ENCODE data around the gene EVI2A. TPM values are rescaled to one million over a fixed set of nuclear protein-coding genes. Genes with fewer than 3 reads are reported as not detected.
A peak's percentile ranks its signal among the peaks of the same experiment; 100 is the strongest.

EVI2A gene
- 1 to 10 TPM; 1.3 to 9.5 (median 6.0) TPM for polyA plus RNA-seq
- long read RNA-seq, donor 1 = 0 reads
- long read RNA-seq, donor 2, partial matches to known transcripts = 0 of 1 reads
- long read RNA-seq, donor 2, other reads (novel, unspliced or antisense) = 0 of 1 reads
- long read RNA-seq, donor 3, partial matches to known transcripts = 0 of 2 reads
- long read RNA-seq, donor 3, other reads (novel, unspliced or antisense) = 0 of 2 reads
- long read RNA-seq, donor 4 = 0 reads
- long read RNA-seq, donor 5, partial matches to known transcripts = 0 of 1 reads
- long read RNA-seq, donor 5, other reads (novel, unspliced or antisense) = 0 of 1 reads
- long read RNA-seq, donor 6 = 0 reads
- long read RNA-seq, donor 7, partial matches to known transcripts = 0 of 1 reads
- long read RNA-seq, donor 7, other reads (novel, unspliced or antisense) = 0 of 1 reads
- long read RNA-seq, donor 8, partial matches to known transcripts = 0 of 1 reads
- long read RNA-seq, donor 8, other reads (novel, unspliced or antisense) = 0 of 1 reads
- long read RNA-seq, donor 9, partial matches to known transcripts = 0 of 1 reads
- long read RNA-seq, donor 9, other reads (novel, unspliced or antisense) = 0 of 1 reads
- long read RNA-seq, donor 10, transcript EVI2A-203 (2 exons, 1,854 nt) = major isoform, 6 of 6 reads
- long read RNA-seq, donor 10, partial matches to known transcripts = 0 of 6 reads
- long read RNA-seq, donor 10, other reads (novel, unspliced or antisense) = 0 of 6 reads

DNA sequence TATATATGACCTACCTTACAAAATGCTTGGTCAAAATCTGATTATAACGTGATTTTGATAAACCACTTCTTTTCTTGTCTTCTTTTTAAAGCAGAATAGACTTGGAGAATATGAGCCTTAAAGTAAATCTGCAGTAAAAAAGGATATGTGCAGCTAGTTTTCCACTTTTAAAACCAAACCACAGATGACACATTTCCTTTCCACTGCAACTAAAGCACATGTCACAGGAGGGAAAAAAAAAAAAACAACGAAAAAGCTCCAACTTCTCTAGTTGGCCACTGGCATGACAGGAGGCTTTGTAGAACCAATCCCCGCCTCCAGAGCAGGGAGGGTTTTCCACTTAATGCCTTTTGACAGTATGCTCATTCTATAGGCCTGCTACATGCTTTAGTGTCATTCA lies at the start of gene EVI2A:
Gene EVI2A (minus strand): TSS at position 142 of the 400 bp plus-strand sequence. CDS start 2,609 bp downstream, outside the sequence.
- Histone ChIP-seq H3K9me3 (ENCODE audit: control insufficient read depth in 2 of 2, insufficient read depth in 1 of 2, low read depth in 1 of 2, low read length in 1 of 2) (no peaks in the 10 kb centered on the region), H3K27me3 (ENCODE audit: control insufficient read depth in 3 of 3, insufficient read depth in 3 of 3, low read length in 3 of 3) (no peaks in the 10 kb centered on the region), H3K36me3 (ENCODE audit: control insufficient read depth in 3 of 3, insufficient read depth in 2 of 3, low read depth in 1 of 3, low read length in 3 of 3) (peaks cover 1 to 16% (median 3%) of the 10 kb centered on the region in 3 donors), H3K4me3 (ENCODE audit: low read depth in 1 of 3, low read length in 3 of 3) (peak within 1 kb of the TSS in 2 of 3 donors; percentile 23 to 27), H3K27ac (ENCODE audit: low read depth in 1 of 3, low read length in 2 of 3) (peak within 1 kb of the TSS; percentile 23 to 87 (median 41)), H3K4me1 (ENCODE audit: control insufficient read depth in 3 of 3, insufficient read depth in 2 of 3, low read depth in 1 of 3, low read length in 2 of 3) (no peaks in the 10 kb centered on the region)
- FAIRE-seq = no peak
- WGBS, 3 donors = 59 to 89% (median 64%) methylated on average over 3 of the region's 3 CpGs
- DNase-seq = peak; percentile 12 to 58

DNA sequence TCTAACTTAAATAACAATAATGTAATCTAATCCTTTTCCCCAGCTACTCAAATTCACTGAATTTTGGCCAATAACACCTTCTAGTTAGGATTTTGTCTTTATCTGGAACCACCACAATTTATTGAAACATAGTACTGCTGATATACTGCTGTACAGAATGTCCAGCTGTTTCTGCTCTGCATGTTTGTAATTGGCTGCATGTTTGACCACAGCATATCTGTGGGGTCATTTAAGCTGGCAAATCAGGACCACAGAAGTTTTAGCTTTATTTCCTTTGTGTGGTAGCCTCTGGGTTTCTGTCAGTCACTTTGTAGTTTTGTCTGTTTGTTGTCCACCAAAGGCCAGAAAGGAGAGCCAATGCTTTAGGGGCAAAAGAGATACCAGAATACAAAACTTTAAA lies 47.8 kb upstream of the EVI2A start:
- Histone ChIP-seq H3K36me3 (ENCODE audit: control insufficient read depth in 3 of 3, insufficient read depth in 2 of 3, low read depth in 1 of 3, low read length in 3 of 3) (peaks cover 0 to 17% (median 2%) of the 10 kb centered on the region in 3 donors), H3K9me3 (ENCODE audit: control insufficient read depth in 2 of 2, insufficient read depth in 1 of 2, low read depth in 1 of 2, low read length in 1 of 2) (no peaks in the 10 kb centered on the region)
- no peak for FAIRE-seq

GRCh38 chr17:31366088-31366487 lies 44.7 kb upstream of the EVI2A start:
- DNase-seq = no peak
- Histone ChIP-seq H3K27me3 (ENCODE audit: control insufficient read depth in 3 of 3, insufficient read depth in 3 of 3, low read length in 3 of 3) (no peaks in the 10 kb centered on the region), H3K36me3 (ENCODE audit: control insufficient read depth in 3 of 3, insufficient read depth in 2 of 3, low read depth in 1 of 3, low read length in 3 of 3) (peaks cover 0 to 22% (median 6%) of the 10 kb centered on the region in 3 donors), H3K9me3 (ENCODE audit: control insufficient read depth in 2 of 2, insufficient read depth in 1 of 2, low read depth in 1 of 2, low read length in 1 of 2) (no peaks in the 10 kb centered on the region), H3K27ac (ENCODE audit: low read depth in 1 of 3, low read length in 2 of 3) (no peak overlapping the region), H3K4me3 (ENCODE audit: low read depth in 1 of 3, low read length in 3 of 3) (no peak overlapping the region), H3K4me1 (ENCODE audit: control insufficient read depth in 3 of 3, insufficient read depth in 2 of 3, low read depth in 1 of 3, low read length in 2 of 3) (no peaks in the 10 kb centered on the region)
- FAIRE-seq = no peak
- WGBS, 3 donors = 96 to 98% (median 98%) methylated on average over 4 of the region's 4 CpGs

More for the DNA sequence above, 47.8 kb upstream of the EVI2A start:
- H3K4me1 ChIP-seq (ENCODE audit: control insufficient read depth in 3 of 3, insufficient read depth in 2 of 3, low read depth in 1 of 3, low read length in 2 of 3) = no peaks in the 10 kb centered on the region
- no peak for DNase-seq
- H3K4me3 ChIP-seq (ENCODE audit: low read depth in 1 of 3, low read length in 3 of 3) = no peak overlapping the region
- no peak overlapping the region for H3K27ac ChIP-seq (ENCODE audit: low read depth in 1 of 3, low read length in 2 of 3)
- H3K27me3 ChIP-seq (ENCODE audit: control insufficient read depth in 3 of 3, insufficient read depth in 3 of 3, low read length in 3 of 3) = no peaks in the 10 kb centered on the region

GRCh38 chr17:31364012-31364411 lies 42.6 kb upstream of the EVI2A start:
- FAIRE-seq (no peak), DNase-seq (no peak)
- no peaks in the 10 kb centered on the region for H3K9me3 ChIP-seq (ENCODE audit: control insufficient read depth in 2 of 2, insufficient read depth in 1 of 2, low read depth in 1 of 2, low read length in 1 of 2)
- no peak overlapping the region for H3K27ac ChIP-seq (ENCODE audit: low read depth in 1 of 3, low read length in 2 of 3)
- no peaks in the 10 kb centered on the region for H3K27me3 ChIP-seq (ENCODE audit: control insufficient read depth in 3 of 3, insufficient read depth in 3 of 3, low read length in 3 of 3)
- H3K4me3 ChIP-seq (ENCODE audit: low read depth in 1 of 3, low read length in 3 of 3) = no peak overlapping the region
- H3K4me1 ChIP-seq (ENCODE audit: control insufficient read depth in 3 of 3, insufficient read depth in 2 of 3, low read depth in 1 of 3, low read length in 2 of 3) = no peaks in the 10 kb centered on the region
- 94 to 96% (median 95%) methylated on average over 6 of the region's 6 CpGs for WGBS, 3 donors
- peaks cover 0 to 19% (median 5%) of the 10 kb centered on the region in 3 donors for H3K36me3 ChIP-seq (ENCODE audit: control insufficient read depth in 3 of 3, insufficient read depth in 2 of 3, low read depth in 1 of 3, low read length in 3 of 3)

DNA sequence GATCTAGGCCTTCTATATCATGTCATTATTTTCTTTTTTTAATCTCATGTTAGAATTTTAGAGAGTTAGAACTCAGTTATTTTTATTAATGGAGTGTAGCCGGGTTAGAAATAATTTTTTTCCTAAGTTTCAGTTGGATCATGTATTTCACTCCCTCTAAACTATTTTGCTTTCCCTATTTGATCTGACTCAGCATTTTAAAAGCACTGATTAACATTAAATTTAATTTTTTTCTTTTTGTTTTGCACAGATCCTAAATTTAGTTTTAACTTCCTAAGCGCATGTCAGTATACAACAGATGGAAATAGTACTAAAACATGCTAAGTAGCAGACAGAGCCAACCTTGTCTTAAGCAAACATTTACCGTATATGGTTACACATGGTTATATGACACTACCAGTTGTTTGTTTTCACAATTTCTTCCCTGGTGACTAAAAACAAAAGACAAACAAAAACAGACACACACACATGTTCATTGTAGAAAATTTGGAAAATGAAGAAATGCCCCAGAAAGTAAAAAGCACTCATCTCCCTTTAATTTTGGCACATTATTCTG lies 36.5 kb upstream of the EVI2A start:
- Histone ChIP-seq H3K36me3 (ENCODE audit: control insufficient read depth in 3 of 3, insufficient read depth in 2 of 3, low read depth in 1 of 3, low read length in 3 of 3) (peaks cover 4 to 12% (median 5%) of the 10 kb centered on the region in 3 donors), H3K9me3 (ENCODE audit: control insufficient read depth in 2 of 2, insufficient read depth in 1 of 2, low read depth in 1 of 2, low read length in 1 of 2) (no peaks in the 10 kb centered on the region), H3K27me3 (ENCODE audit: control insufficient read depth in 3 of 3, insufficient read depth in 3 of 3, low read length in 3 of 3) (no peaks in the 10 kb centered on the region), H3K27ac (ENCODE audit: low read depth in 1 of 3, low read length in 2 of 3) (no peak overlapping the region), H3K4me1 (ENCODE audit: control insufficient read depth in 3 of 3, insufficient read depth in 2 of 3, low read depth in 1 of 3, low read length in 2 of 3) (peaks cover 0 to 2% (median 0%) of the 10 kb centered on the region in 3 donors), H3K4me3 (ENCODE audit: low read depth in 1 of 3, low read length in 3 of 3) (no peak overlapping the region)
- DNase-seq = no peak
- no peak for FAIRE-seq
- WGBS, 3 donors = 69 to 88% (median 73%) methylated on average over 3 of the region's 3 CpGs

- no peak overlapping the region for H3K4me3 ChIP-seq (ENCODE audit: low read depth in 1 of 3, low read length in 3 of 3)
- H3K9me3 ChIP-seq (ENCODE audit: control insufficient read depth in 2 of 2, insufficient read depth in 1 of 2, low read depth in 1 of 2, low read length in 1 of 2) = no peaks in the 10 kb centered on the region
- no peak overlapping the region for H3K27ac ChIP-seq (ENCODE audit: low read depth in 1 of 3, low read length in 2 of 3)
- WGBS, 3 donors = 74 to 84% (median 81%) methylated on average over 2 of the region's 2 CpGs
- H3K27me3 ChIP-seq (ENCODE audit: control insufficient read depth in 3 of 3, insufficient read depth in 3 of 3, low read length in 3 of 3) = no peaks in the 10 kb centered on the region
- FAIRE-seq (no peak), DNase-seq (no peak)
- peaks cover 0 to 2% (median 0%) of the 10 kb centered on the region in 3 donors for H3K4me1 ChIP-seq (ENCODE audit: control insufficient read depth in 3 of 3, insufficient read depth in 2 of 3, low read depth in 1 of 3, low read length in 2 of 3)
- H3K36me3 ChIP-seq (ENCODE audit: control insufficient read depth in 3 of 3, insufficient read depth in 2 of 3, low read depth in 1 of 3, low read length in 3 of 3) = peaks cover 7 to 16% (median 8%) of the 10 kb centered on the region in 3 donors
These were observed 35.7 kb upstream of the EVI2A start for GRCh38 chr17:31357091-31357490.

GRCh38 chr17:31355935-31356334 lies 34.5 kb upstream of the EVI2A start:
- Histone ChIP-seq H3K36me3 (ENCODE audit: control insufficient read depth in 3 of 3, insufficient read depth in 2 of 3, low read depth in 1 of 3, low read length in 3 of 3) (peaks cover 4 to 14% (median 8%) of the 10 kb centered on the region in 3 donors), H3K4me3 (ENCODE audit: low read depth in 1 of 3, low read length in 3 of 3) (no peak overlapping the region), H3K9me3 (ENCODE audit: control insufficient read depth in 2 of 2, insufficient read depth in 1 of 2, low read depth in 1 of 2, low read length in 1 of 2) (no peaks in the 10 kb centered on the region), H3K27ac (ENCODE audit: low read depth in 1 of 3, low read length in 2 of 3) (no peak overlapping the region), H3K4me1 (ENCODE audit: control insufficient read depth in 3 of 3, insufficient read depth in 2 of 3, low read depth in 1 of 3, low read length in 2 of 3) (peaks cover 0 to 2% (median 0%) of the 10 kb centered on the region in 3 donors), H3K27me3 (ENCODE audit: control insufficient read depth in 3 of 3, insufficient read depth in 3 of 3, low read length in 3 of 3) (no peaks in the 10 kb centered on the region)
- peak in 1 of 2 donors; percentile 78 for DNase-seq
- no peak for FAIRE-seq
- 10 to 53% (median 43%) methylated on average over 1 of the region's 1 CpG for WGBS, 3 donors

- H3K9me3 ChIP-seq (ENCODE audit: control insufficient read depth in 2 of 2, insufficient read depth in 1 of 2, low read depth in 1 of 2, low read length in 1 of 2) = no peaks in the 10 kb centered on the region
- no peaks in the 10 kb centered on the region for H3K4me1 ChIP-seq (ENCODE audit: control insufficient read depth in 3 of 3, insufficient read depth in 2 of 3, low read depth in 1 of 3, low read length in 2 of 3)
- peaks cover 4 to 18% (median 11%) of the 10 kb centered on the region in 3 donors for H3K36me3 ChIP-seq (ENCODE audit: control insufficient read depth in 3 of 3, insufficient read depth in 2 of 3, low read depth in 1 of 3, low read length in 3 of 3)
- H3K27me3 ChIP-seq (ENCODE audit: control insufficient read depth in 3 of 3, insufficient read depth in 3 of 3, low read length in 3 of 3) = no peaks in the 10 kb centered on the region
- DNase-seq = no peak
- FAIRE-seq = no peak
- no peak overlapping the region for H3K27ac ChIP-seq (ENCODE audit: low read depth in 1 of 3, low read length in 2 of 3)
- H3K4me3 ChIP-seq (ENCODE audit: low read depth in 1 of 3, low read length in 3 of 3) = no peak overlapping the region
These were observed 28.0 kb upstream of the EVI2A start for GRCh38 chr17:31349454-31349853.

Measured in small intestine (tissue), 16 donors.